IPS-NIHi7 (cell line): ENCODE data around the gene CLDN10.
"Not testable (repeated sequence)": the region's sequence is repeated elsewhere in the genome, so short reads cannot be mapped to it uniquely, and the experiment has no call there.

ENCODE experiments used
- DNase-seq: peaks from one replicate; pipeline ENCODE4 v3.0.0; 2012; ENCODE audit warnings: mixed read lengths; ENCODE audit errors: extremely low spot score

CLDN10 gene

GRCh38 chr13:95541308-95541707, 11.2 kb upstream of the CLDN10 start:
- no peak for DNase-seq

GRCh38 chr13:95541911-95542474, 10.5 kb upstream of the CLDN10 start:
- no peak for DNase-seq

- no peak for DNase-seq
These were observed 8.2 kb upstream of the CLDN10 start for GRCh38 chr13:95544293-95544692.

GRCh38 chr13:95546919-95547318, 5.6 kb upstream of the CLDN10 start:
- no peak for DNase-seq

- DNase-seq: no peak
These were observed 4.9 kb upstream of the CLDN10 start for GRCh38 chr13:95547531-95548167.

GRCh38 chr13:95552208-95552538, 347 bp upstream of the CLDN10 start:
- no peak for DNase-seq

GRCh38 chr13:95553581-95554385, 1.3 kb downstream of the CLDN10 start:
- DNase-seq: peak; percentile 58

GRCh38 chr13:95557013-95557412, 4.5 kb downstream of the CLDN10 start:
- DNase-seq: no peak

- DNase-seq: no peak
These were observed 6.6 kb downstream of the CLDN10 start for GRCh38 chr13:95559100-95559499.

GRCh38 chr13:95560387-95560786, 7.9 kb downstream of the CLDN10 start:
- no peak for DNase-seq

- DNase-seq: no peak
These were observed 11.6 kb downstream of the CLDN10 start for GRCh38 chr13:95564091-95564490.

- no peak for DNase-seq
These were observed 12.3 kb downstream of the CLDN10 start for GRCh38 chr13:95564733-95565291.

- not testable (repeated sequence) for DNase-seq
These were observed 13.2 kb downstream of the CLDN10 start for GRCh38 chr13:95565758-95566157.

- no peak for DNase-seq
These were observed 15.6 kb downstream of the CLDN10 start for GRCh38 chr13:95568131-95568530.

GRCh38 chr13:95570016-95570415, 17.5 kb downstream of the CLDN10 start:
- DNase-seq: no peak

- no peak for DNase-seq
These were observed 19.4 kb downstream of the CLDN10 start for GRCh38 chr13:95571941-95572340.

- no peak for DNase-seq
These were observed 20.7 kb downstream of the CLDN10 start for GRCh38 chr13:95573221-95573620.

- no peak for DNase-seq
These were observed 26.8 kb downstream of the CLDN10 start for GRCh38 chr13:95579303-95579702.

GRCh38 chr13:95585867-95586266, 33.3 kb downstream of the CLDN10 start:
- no peak for DNase-seq

GRCh38 chr13:95588134-95588533, 35.6 kb downstream of the CLDN10 start:
- DNase-seq: no peak

- DNase-seq: no peak
These were observed 36.2 kb downstream of the CLDN10 start for GRCh38 chr13:95588721-95589120.

GRCh38 chr13:95593462-95593861, 40.9 kb downstream of the CLDN10 start:
- DNase-seq: no peak

- DNase-seq: no peak
These were observed 44.2 kb downstream of the CLDN10 start for GRCh38 chr13:95596701-95597100.
